WERI-Rb-1 (cell line): ENCODE measurements around the gene PAPOLA.

Experiments used
- DNase-seq: peaks from one replicate; pipeline ENCODE4 v3.0.0-alpha.2; 2020
- H3K27ac ChIP-seq: fragments of 250-450 bp; sonication (Bioruptor Pico); 2 replicates; pipeline ENCODE4 v1.5.1; 2020; ENCODE audit warnings: mild to moderate bottlenecking, moderate library complexity
- H3K27me3 ChIP-seq: fragments of 250-450 bp; sonication (Bioruptor Pico); 2 replicates; pipeline ENCODE4 v1.5.1; 2021; ENCODE audit warnings: mild to moderate bottlenecking, low read depth, moderate library complexity; ENCODE audit not compliant: insufficient read depth, severe bottlenecking
- H3K36me3 ChIP-seq: fragments of 250-450 bp; sonication (Bioruptor Pico); 2 replicates; pipeline ENCODE4 v1.5.1; 2020; ENCODE audit warnings: mild to moderate bottlenecking, moderate library complexity
- H3K4me3 ChIP-seq: 2 replicates; pipeline ENCODE4 v1.5.1; 2011; ENCODE audit warnings: low read depth, mild to moderate bottlenecking, control low read depth, low read length
- H3K9me3 ChIP-seq: fragments of 250-450 bp; sonication (Bioruptor Pico); 2 replicates; pipeline ENCODE4 v1.5.1; 2021; ENCODE audit warnings: mild to moderate bottlenecking, moderate library complexity; ENCODE audit not compliant: severe bottlenecking
- CTCF ChIP-seq: IDR thresholded peaks from 2 replicates; pipeline ENCODE4 v1.5.1; 2011; ENCODE audit warnings: low read depth, mild to moderate bottlenecking, control low read depth, inconsistent platforms, low read length

PAPOLA gene

GRCh38 chr14:96582995-96583394 lies 80.8 kb downstream of the PAPOLA start:
- Histone ChIP-seq H3K36me3 (no peaks in the 10 kb centered on the region), H3K9me3 (no peaks in the 10 kb centered on the region), H3K27me3 (no peaks in the 10 kb centered on the region), H3K4me3 (no peak overlapping the region), H3K27ac (no peak overlapping the region)
- TF ChIP-seq CTCF, result no peak
- DNase-seq, result no peak

- TF ChIP-seq CTCF, result no peak
- no peaks in the 10 kb centered on the region for H3K27me3 ChIP-seq
- H3K36me3 ChIP-seq, result no peaks in the 10 kb centered on the region
- DNase-seq, result no peak
- H3K9me3 ChIP-seq, result no peaks in the 10 kb centered on the region
- H3K27ac ChIP-seq, result no peak overlapping the region
- H3K4me3 ChIP-seq, result no peak overlapping the region
Measured at GRCh38 chr14:96583569-96584041, 81.4 kb downstream of the PAPOLA start.

GRCh38 chr14:96584199-96584906 lies 82.2 kb downstream of the PAPOLA start:
- Histone ChIP-seq H3K27ac (no peak overlapping the region), H3K9me3 (no peaks in the 10 kb centered on the region), H3K36me3 (no peaks in the 10 kb centered on the region), H3K4me3 (peak overlapping the region; percentile 36), H3K27me3 (no peaks in the 10 kb centered on the region)
- peak; percentile 88 for DNase-seq
- TF ChIP-seq CTCF, result peak; percentile 85

GRCh38 chr14:96584907-96585671 lies 82.9 kb downstream of the PAPOLA start:
- TF ChIP-seq CTCF, result no peak
- Histone ChIP-seq H3K27me3 (no peaks in the 10 kb centered on the region), H3K4me3 (no peak overlapping the region), H3K36me3 (no peaks in the 10 kb centered on the region), H3K27ac (no peak overlapping the region), H3K9me3 (no peaks in the 10 kb centered on the region)
- DNase-seq, result no peak

GRCh38 chr14:96585672-96586013 lies 83.5 kb downstream of the PAPOLA start:
- no peak for TF ChIP-seq CTCF
- no peak for DNase-seq
- Histone ChIP-seq H3K27me3 (no peaks in the 10 kb centered on the region), H3K9me3 (no peaks in the 10 kb centered on the region), H3K27ac (no peak overlapping the region), H3K36me3 (no peaks in the 10 kb centered on the region), H3K4me3 (no peak overlapping the region)
